ENCODE measurements around the gene SLC9C1.

The SLC9C1 gene

DNA sequence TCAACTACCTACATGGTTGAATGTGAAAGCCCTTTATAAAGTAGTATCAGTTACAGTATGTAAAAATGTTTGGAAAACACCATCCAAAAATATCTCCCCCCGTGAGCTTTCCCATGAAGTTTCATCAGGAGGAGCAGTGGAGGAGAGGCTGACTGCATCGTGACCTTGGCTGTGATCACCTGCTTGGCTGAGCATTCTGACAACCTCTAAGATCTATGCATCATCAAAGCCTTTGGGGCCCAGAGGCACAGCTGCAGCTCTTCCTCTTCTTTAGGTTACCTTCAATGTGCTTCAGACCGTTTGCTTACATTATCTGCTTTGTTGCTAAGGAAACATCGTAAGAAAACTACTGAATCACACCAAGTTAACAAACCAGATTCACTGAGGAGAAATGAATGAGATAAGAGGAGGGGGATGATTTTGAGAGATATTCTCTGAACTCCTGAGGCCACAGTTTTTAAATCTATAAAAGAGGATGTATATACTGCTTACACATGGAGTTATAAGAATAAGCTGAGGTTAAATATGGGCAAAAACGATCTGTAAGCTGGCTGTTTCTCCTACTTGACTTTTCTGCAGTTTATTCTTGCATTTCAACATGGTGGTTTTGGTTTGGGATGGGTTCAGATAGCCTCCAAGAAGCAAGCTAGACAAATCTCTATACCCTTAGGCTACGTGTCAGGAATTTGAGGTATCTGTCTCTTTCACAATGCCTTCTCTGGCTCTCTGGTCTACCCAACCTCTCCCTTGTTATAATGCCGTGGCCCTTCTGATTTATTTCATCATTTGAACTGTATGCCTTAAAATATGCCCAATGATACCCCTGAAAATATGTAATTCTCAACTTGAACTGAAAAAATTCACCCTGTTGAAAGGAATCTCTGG, 164.9 kb downstream of the SLC9C1 start:
- peak; percentile 58 for DNase-seq

DNA sequence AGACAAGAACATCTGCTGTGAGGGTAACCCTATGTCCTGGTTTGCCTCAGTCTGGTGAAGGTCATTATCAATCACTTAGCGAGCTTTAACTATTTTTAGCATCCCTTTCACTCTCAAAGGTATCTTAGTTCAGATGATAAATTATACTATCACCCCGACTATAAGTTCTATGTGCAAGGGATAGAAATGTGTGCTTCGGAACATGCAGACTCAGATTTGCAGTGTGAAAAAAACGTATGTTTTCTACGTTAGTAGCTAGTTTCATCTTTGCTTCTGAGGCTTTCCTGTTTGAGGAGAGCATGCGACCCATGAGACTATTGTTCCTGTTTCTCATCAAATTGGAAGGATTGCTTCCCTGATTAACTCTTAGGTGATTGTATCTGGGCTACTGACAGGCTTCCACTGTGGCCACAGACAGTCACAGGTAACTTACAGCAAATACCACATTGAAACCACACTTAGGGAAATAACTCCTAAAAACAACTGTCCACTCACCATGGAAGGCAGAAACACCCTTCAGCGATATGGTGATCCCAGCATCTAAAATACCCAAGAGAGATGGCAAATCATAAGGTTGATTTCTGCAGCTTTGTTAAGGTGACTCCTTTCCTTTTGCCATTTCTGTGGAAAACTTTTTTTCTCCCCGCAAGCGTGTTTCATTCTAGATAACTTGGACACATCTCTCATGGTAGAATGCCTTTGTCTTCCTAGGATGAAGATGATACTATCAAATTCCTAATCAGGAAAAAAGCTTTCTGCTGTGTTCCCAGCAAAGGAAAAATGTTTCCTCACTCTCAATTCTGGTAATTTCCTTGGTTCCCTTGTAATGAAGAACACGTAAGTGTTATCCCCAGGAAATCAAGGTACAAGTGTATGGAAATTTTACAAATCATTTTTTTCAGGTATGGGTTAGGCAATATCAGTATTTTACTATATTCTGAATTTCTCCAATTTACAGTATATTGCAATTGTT, 166.2 kb downstream of the SLC9C1 start:
- no peak for DNase-seq

DNA sequence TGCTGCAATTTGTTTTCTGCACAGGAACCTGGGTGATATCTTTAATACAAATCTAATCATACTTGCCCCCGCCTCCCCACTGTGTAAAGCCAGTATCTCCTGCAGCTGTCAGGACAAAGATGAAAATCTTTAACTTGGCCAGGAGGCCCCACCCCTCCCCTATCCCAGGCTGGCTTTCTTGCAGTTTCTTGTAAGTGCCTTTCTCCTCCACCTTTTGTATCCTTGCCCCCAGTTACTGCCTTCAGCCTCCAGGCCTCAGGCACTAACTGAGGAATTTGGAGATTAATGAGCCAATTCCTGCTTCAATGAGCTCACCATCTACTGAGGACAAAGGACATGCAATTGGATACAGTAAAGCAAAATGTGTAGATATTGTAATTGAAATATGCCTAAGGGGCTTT, 167.5 kb downstream of the SLC9C1 start:
- no peak for DNase-seq

DNA sequence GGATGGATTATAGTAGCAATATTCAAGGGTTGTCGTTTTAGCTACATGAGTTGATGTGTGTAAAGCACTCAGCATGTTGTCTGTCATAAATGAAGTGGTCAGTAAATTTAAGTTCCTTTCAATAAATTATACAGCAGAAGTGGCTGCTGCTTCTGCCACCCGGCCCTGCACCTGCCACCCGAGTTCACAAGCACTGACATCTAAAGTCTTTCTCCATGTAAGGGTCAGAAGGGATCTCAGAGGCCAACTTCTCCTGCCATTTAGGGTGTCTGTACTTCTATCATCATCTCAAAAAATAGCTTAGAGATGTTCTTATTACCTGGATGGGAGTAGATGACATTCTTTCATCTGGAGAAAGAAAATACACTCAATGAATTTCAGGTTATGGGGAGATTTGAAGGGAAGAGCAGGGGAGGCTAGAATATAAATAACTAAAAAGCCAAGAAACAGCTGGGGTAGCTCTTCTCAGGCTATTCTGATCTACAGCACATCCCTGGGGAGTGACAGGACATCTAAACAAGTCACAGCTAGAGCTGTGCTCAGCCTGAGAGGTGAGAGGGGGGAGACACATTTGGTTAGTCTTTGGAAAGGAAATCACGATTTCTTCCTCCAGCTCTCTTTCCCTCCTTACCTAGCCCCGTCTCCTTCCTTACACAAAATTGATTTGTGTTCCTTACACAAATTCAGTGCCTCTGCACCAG, 169.0 kb downstream of the SLC9C1 start:
- DNase-seq, result no peak

DNA sequence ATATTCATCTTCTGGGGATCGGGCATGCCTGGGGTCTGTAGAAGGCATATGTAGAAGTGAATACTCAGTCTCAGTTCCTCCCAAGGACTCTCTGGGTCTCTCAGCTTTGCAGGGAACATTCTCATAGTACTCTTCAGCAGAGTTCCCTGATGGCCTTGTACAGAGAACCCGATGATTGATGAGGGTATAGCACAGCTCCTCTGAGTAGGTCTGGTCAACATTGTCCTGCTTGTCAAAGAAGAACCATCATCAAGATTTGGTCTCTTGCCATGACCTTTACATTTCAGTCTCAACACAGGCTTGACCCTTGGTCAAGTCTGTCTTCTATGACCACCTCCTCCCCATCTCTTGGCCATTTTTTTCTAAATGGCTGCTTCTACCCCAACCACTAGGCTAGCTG, 170.5 kb downstream of the SLC9C1 start:
- no peak for DNase-seq

DNA sequence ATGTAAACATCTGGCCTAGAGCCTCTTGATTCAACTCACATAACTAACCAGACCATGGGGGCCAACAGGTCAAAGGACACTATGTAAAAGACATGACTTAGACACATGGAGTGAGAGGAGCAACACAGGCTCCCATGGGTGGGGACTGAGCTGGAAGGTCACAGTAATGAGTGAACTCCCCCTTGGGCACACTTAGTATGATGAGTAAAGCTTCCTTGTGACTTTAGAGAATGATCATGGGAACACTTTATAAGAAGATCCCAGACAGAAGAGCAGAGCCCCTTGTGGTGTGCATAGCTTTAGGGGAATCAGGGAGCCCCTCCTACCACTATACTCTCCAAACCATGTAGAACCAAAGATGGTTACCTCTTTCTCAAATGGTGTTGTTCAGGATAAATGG, 171.1 kb downstream of the SLC9C1 start:
- DNase-seq, result no peak

DNA sequence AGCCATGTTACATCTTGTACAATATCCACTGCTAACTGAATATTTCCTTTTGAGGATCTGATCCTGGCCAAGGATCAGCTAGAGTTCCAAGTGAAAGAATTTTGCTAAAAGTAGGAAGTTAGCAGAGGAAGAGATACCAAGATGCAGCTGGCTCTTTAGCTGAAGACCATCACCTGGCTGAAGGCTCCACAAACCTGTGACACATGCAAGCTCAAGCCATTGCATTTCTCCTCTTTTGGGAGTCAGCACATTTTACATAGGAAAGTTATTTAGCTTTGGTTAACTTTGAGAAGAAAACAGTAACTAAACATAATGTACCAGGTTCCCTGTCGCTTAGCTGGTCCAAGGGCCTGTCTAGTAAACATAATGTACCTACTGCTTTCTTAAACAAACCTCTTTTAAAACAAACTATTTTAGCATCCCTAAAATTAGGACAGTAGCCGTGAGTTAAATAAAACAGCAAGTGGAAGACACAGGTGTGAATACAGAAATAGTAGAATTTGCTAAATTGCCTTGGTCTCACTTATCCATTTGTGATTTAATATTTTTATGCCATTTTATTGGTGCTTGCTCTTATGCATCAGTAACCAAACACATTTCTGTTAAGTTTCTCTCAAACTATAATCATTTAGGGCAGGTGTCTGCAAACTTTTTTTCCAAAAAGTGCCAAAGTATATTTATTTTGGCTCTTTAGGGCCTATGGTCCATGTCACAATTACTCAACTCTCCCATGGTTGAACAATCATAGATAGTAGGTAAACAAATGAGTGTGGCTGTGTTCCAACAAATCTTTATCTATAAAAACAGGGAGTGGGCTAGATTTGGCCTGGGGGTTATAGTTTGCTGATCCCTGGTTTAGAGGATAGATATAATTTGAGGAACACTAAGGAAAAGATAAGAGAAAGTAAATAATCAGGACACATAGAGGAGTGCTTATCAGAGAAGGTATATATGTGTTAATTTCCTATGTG, 172.2 kb downstream of the SLC9C1 start:
- DNase-seq, result no peak

DNA sequence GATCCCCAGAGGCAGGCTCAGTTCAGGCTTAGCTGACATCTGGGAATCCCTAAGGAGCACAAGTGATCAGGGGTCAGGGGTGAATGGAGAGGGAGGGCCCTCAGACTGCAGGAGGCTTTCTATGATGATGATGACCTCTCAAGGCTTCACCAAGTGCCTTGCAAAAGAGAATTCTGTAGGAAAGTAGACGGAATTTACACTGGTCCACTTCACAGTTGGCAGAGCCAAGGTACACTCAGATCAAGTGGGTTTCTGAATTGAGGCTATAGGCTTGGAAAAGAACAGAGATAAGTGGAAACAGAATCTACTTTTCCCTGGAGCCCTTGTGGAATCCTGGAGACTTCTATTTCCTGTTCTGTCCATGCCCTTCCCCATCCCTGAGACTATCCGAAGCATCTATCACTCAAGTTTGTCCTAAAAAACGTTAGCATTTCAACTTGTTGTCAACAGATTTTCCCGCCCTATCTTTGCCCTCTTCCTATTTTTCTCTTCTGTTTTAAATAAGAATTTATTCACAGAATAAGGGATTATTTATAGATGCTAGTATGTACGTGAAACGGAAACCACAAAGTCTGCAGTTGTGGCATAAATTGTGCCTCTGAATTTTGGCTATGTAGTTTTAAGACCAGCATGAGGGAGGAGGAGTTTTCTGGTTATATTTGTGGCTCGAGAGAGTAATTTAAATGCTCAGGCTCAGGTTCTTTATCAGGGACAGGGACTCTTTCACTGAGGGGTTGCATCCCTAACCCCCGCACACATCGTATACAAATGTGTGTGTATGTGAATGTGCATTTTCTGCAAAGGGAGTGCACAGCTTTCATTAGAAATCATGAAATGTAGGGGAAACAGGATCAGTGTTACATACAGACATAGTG, 173.8 kb downstream of the SLC9C1 start:
- DNase-seq, result no peak

DNA sequence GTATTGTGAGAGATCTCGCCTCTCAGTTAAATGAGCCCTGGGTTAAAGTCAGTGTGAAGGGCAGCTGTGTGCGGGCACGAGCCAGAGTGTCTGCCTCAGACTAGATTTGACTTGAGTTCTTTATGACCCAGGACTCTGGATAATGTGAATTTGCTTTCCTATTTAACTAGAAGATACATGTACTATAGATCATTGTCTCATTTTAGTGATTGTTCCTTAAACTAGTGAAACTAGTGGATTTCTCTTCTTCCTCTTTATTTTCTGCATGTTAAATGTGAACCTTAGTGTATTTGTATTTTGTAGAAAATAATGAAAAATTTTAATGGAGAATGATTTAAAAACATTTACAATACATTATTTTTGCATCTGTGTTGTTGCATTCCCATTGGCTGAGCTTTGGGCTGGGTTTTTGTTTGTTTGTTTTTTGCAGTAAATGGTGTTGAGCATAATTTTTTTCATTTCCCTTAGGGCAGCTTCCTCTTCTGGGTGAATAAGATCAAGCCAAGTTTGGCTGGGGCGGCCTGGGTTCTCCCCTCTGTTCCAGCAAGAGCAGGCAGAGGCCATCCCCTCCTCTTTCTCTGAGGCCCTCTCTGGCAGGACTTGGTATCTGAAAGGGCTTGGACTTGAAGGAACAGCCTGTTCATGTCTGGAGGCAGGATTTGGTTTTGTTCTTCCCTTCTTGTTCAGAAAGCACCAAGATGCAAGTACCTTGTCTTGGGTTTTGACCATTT, 176.0 kb downstream of the SLC9C1 start:
- DNase-seq, result no peak

DNA sequence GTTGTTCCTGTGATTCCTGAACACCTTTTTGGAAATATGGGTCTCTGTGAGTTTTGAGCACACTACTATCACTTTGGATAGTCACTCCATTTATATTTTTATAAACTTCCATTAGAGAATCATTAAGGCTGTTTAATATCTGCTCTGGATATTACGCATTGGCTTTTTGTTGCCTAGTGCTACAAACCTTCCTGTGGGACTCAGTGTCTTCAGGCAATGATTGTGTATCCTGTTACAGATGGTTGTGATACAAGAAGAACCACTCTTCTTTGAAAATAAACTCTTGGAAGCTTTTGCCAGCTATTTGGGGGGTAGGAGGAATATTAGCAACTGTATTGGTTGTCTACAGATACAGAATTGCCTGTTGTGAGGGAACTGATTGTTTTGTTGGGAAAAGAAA, 176.6 kb downstream of the SLC9C1 start:
- DNase-seq, result no peak

DNA sequence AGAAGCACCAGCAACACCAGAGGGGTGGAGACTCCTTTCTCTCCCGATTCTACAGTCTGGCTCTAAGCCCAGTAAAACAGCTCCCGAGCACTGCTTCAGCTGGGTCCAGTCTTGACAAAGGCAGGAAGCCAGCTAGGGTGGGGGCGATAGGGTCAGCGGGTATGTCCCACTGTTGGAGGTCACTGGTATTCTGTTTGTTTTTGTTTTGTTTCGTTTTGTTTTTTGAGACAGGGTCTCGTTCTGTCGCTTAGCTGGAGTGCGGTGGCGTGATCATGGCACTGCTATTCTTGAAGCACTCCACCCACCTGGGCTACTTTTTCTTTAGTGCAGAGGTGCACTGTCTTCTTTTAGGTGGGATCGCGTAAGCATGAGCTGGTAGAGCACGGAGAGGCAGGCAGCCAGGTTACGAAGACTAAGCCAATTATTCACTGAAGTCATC, 177.2 kb downstream of the SLC9C1 start:
- DNase-seq, result no peak

DNA sequence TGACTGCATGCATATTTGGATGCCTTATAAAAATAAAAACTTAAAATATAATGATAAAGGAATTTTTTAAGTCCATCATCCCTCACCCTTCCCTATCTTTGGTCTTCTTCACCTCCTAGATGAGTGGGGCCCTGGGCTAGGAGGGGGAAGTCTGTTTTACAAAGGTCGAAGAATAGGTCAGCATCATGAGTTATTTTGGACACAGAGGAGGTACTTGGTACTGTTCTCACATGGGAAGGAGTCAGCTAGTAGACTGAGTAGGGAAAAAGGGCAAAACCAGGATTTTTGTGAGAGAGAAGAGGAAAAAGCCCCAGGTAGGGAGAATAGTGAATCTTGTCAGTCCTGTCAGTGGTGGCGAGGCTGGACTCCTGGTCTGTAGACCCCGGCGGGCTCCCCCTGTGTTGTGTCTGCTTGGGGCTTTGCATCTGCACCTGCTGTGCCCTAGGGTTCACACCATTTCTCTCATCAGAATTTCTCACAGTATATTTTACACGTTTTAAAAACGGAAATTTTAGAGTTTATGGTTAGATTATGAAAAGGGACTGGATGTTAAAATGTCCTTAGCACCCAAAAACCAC, 178.1 kb downstream of the SLC9C1 start:
- no peak for DNase-seq

DNA sequence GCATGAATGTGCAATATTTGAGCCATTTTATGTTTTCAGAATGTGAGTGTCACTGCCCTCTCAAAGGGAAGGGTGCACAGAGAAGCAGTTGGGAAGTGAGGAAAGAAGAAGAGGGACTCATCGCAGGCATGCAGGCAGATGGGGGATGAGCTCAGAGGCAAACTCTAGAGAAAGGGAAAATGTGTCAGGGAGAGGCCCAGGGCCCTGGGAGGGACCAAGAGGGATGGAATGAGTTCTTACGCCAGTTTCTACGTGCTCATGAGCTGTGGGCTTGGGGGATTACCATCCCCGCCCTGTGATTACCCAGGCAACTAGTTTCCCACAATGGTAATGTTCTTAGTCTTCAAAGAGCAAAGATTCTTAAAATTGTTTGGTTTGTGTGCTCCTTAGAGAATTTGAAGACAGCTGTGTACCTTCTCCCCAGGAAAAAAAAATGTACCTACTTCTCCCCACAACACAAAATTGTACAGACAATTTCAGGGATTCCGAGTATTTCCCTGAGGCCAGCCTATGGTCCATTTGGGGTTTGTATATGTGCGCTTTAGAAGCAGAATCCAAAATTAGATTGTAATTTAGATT, 178.8 kb downstream of the SLC9C1 start:
- peak; percentile 33 for DNase-seq

DNA sequence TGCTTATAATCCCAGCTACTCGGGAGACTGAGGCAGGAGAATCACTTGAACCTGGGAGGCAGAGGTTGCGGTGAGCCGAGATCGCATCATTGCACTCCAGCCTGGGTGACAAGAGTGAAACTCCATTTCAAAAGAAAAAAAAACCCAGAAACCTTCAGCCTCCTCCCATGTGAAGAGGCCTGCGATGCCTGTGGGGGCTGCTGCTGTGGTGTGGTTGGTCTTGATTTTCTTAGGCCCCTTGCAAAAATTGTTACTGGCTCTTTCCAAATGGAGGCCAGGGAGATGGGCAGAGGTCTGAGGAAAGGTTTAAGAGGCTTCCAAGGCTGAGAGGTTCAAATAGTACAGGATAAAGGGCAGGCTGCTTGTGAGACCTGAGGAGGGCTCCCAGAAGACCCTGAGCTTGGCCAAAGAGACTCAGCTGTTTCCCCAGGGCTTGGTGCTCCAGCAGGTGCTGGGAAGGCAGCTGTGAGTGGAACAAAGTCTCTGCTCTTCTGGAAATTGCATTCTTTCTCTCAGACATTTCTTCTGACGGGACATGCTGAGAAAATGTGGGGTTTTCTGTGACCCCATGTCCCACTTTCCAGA, 179.3 kb downstream of the SLC9C1 start:
- DNase-seq, result no peak

DNA sequence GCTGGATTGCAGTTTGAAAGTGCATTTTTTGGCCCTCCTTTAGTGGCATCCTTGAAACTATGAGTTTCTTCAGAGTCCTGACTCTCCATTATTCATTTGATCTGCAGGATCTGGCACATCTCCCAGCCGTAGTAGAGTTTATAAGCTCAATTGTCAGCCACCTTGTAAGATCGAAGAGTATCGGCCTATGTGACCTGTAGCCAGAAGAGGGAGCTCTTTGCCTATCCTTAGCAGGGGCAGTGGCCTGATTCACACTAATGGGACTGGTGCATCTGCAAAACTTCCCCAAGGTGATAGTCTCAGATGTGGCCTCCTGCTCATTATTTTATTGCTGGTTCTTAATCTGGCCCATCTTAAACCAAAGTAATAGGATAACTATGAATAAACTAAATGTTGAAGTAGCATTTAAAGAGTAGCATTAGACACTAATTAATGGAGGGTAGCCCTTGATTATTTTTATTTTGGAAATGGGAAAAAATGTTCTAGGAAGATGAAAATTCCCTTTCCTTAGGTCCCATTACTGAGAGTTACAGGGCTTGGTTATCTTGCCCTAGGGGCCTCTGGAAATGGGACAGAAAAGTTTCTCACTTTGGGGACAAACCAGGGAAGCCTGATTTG, 182.1 kb downstream of the SLC9C1 start:
- peak; percentile 60 for DNase-seq

DNA sequence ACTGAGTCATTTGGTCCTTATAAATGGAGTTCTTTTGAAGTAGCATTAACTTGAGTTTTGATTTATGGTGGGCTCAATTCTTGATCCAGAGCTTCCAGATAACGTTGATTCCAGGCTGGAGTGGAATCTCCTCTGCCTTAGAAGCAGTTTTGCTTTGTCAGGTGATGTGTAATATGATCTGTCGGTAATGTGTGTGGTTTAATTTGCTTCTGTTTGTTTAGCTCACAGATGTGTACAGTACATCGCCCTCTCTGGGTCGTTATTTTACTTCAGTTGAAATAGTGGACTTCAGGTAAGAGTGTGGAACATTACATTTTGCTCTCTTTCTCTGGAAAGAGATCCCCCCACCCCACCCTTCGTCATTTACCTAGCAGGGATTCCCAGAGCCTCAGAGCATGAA, 184.7 kb downstream of the SLC9C1 start:
- no peak for DNase-seq

DNA sequence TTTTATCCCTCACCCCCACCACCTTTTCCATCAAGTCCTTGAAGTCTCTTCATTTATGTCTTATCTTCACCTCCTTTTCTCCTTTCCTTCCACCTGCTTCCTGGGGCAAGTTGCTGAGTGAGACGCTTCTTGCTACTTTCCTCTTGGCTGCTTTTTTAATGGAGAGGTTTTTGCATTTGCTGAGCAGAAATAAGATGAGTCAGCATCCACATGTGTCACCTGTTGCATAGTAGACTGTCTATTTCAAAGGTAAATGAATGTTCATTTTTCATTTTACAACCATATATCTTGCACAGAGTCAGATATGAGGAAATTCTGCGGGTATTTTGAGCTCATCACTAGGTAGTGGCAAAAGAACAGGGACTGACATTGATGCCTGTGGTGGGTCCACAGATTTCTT, 189.2 kb downstream of the SLC9C1 start:
- no peak for DNase-seq

DNA sequence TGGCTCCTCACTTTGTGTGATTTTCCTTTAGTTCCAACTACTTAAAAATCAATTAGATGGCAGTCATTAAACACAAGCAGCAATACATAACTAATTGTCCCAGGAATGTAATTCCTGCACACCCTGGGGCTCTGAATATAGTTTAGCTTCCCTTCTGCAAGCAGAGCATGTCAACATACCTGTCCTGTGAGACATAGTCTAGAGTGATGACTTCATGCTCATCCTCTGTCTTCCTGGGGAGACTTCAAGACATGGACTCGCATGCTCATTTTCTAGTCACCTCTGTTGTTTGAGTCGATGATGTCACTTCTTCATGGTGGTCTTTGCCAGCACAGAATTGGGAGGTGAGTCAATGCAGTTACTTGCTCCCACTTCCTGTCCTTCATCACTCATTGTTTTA, 192.1 kb downstream of the SLC9C1 start:
- DNase-seq, result no peak
